DLD1 (cell line): ENCODE data around the gene SH3RF2.
"Not testable (repeated sequence)": the region's sequence is repeated elsewhere in the genome, so short reads cannot be mapped to it uniquely, and the experiment has no call there.

Experiments
- in situ Hi-C: cut with HindIII; loops from 2 replicates; pipeline ENCODE4 v1.10.0; 2017; ENCODE audit warnings: low sequenced_read_pairs

Gene SH3RF2

DNA sequence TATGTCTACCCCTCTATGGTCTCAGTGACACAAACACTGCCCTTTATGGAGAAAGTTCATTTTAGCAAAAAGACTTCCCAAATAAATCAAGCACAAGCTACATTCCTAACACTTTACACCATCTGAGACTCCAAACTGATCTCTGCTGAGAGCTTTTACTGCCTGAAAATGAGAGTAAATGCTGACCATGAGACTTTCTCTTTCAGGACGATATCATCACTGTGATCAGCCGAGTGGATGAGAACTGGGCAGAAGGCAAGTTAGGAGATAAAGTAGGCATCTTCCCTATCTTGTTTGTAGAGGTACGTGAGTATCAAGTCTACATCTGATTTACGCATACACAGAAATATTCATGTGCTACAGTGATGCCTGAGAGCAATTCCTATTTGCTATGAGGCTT lies 67.5 kb downstream of the SH3RF2 start:
- in situ Hi-C loops = no loop called here

DNA sequence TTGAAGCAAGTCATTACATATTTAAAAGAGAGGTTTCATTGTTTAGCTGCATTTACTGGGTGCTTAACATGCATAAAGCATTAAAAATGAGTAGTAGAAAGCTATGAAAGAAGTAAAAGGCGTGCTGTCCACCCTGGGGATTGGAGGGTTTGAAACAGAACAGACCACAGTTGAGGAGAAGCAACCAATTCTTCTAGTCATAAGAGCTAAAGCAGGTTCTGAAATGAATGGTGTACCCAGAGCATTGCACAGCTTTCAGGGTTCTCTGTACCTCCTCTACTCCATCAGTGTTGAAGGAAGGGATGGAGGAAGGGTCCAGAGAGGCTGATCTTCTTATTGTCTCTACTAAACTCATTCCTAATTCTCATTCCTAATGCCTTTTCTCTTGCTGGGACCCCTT lies 68.9 kb downstream of the SH3RF2 start:
- in situ Hi-C loops = no loop called here

DNA sequence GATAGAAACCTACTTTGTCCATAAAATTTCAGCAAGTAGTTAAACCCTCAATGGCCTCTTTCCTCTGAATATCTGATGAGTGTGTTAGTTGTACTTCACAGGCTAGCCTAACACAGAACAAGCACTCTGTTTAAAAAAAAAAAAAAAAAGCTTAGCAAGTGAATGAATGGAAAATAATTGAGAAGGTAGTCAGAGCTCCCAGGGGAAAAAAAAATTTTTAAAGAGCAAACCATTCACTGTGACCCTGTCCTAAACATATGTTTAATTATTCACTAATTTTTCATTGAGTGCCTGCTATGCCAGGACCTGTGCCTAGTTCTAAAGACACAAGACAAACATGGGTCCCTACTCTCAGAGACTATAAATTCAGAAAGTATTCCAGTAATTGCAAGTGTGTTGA lies 69.3 kb downstream of the SH3RF2 start:
- in situ Hi-C loops = no loop called here

DNA sequence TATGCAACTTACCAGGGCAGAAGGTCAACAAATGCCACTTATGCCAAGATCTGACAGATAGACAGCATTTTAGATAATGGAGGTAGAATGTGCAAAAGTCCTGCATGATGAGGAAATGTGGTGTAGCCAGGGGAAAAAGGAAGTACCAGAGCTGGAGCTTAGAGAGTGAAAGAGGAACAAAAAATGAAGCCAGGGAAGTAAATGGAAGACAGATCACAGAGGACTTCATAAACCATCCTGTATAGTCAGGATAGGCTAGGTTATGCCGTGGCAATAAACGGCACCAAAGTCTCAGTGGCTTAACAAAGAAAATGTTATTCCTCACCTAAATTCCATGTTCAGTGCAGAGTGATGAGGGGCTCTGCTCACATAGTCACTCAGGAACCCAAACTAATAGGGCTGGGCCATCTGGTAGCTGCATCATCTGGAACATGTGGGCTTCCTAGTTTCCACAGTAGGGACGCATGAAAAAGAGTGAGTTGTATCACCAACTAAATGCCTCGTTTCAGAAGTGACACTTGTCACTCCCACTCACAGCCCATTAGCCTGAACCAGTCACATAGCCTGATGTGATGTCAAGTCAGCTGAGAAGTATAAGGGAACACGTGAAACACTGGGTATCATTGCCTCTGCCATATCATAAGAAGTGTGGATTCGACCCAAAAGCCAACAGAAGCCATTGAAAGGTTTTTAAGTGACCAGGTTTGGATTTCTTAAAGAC lies 70.3 kb downstream of the SH3RF2 start:
- in situ Hi-C loops = no loop called here

GRCh38 chr5:146007270-146007669 lies 70.9 kb downstream of the SH3RF2 start:
- in situ Hi-C loops = no loop called here

- in situ Hi-C loops = no loop called here
Observed at GRCh38 chr5:146007989-146008388, 71.6 kb downstream of the SH3RF2 start.

DNA sequence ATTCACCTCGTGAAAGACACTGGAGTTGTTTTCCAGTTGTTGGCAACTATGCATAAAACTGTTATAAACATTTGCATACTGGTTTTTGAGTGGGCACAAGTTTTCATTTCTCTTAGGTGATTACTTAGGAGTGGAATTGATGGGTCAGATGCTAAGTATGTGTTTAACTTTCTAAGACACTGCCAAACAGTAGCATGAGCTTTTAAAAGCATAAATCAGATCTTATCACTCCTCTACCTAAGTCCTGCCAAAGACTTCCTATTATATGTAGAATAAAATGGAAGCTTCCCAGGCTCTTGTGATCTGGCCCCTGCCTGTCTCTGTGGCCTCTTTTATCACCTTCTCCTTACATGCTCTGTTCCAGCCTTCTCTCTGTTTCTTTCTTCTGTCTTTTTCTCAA lies 72.6 kb downstream of the SH3RF2 start:
- in situ Hi-C loops = no loop called here

DNA sequence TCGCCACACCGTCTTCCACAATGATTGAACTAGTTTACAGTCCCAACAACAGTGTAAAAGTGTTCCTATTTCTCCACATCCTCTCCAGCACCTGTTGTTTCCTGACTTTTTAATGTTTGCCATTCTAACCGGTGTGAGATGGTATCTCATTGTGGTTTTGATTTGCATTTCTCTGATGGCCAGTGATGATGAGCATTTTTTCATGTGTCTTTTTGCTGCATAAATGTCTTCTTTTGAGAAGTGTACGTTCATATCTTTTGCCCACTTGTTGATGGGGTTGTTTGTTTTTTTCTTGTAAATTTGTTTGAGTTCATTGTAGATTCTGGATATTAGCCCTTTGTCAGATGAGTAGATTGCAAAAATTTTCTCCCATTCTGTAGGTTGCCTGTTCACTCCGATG lies 74.1 kb downstream of the SH3RF2 start:
- in situ Hi-C loops = not testable (repeated sequence)

DNA sequence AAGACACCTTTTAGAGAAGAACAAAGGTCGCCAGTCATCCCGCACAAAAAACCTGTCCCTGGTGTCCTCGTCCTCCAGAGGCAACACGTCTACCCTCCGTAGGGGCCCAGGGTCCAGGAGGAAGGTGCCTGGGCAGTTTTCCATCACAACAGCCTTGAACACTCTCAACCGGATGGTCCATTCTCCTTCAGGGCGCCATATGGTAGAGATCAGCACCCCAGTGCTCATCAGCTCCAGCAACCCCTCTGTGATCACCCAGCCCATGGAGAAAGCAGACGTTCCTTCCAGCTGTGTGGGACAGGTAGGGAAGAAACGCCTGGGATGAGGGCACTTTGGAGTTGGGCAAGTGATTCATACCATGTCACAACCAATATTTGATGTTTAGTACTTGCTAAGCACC lies 77.4 kb downstream of the SH3RF2 start:
- in situ Hi-C loops = no loop called here

DNA sequence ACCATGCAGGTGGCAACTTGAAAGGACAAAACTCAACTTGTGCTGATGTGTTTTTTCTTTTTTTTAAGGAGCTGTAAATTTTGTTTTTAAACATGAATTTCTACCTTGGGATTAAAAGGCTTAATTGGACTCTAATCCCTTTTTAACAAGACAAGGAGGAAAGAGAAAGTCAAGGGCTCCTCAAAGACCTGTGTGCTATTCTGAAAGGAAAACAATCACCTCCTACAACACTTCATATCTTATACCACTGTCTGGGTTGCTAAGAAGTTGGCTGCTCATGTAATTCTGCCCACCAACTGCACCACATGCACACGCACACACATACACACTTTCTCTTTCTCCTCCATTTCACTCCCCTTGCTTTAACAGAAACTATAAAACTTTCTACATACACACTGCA lies 78.6 kb downstream of the SH3RF2 start:
- in situ Hi-C loops = no loop called here

DNA sequence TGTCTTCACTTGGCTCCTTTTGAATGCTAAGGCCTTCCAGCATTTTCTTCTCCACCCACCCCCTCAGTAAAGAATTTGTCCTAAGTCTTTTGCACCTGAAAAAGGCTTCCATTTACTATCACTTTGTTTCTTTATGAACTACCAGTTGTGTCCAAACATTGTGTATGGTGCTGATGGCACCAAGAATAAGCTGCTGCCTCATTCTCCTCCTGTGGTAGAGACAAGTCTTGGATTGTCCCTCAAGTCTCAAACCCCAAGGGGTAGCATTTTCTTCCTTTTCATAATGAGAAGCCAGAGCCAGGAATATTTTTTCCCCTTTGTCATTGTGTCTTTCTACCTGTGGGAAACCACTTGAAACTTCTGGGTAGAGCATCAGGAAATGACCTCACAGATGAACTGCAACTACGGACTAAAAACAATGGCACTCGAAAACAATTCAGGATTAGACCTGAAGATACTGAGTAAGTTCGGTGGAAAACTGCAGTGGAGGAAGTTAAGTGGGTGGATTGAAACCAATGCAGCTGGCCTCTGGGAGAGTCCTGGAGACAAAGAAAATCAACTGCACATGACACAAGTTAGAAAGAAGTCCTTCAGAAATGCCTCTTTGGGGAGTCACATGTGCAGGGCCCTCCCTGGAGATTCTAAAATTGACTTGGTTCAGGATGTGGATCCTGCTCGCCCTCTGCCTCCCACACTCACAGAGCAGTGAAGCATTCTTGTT lies 80.5 kb downstream of the SH3RF2 start:
- in situ Hi-C loops = no loop called here

- in situ Hi-C loops = no loop called here
Observed at GRCh38 chr5:146018514-146019375, 82.4 kb downstream of the SH3RF2 start.

DNA sequence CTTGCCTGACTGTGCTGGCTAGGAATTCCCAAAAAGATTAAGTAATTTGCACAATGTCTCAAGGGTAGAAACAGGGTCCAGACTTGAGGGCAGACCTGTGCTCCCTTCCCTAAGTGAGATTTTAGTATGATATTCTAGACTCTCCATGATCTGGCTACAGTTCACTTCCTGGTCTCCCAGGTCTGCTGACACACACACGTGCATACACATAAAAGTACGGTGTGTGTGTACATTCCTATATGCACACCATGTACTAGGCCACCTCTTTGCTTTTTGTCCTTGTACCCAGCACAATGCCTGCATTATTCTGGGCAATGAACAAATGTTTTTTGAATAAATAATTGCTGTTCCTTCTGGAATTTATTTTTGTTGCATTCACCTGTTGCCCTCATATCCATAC lies 83.7 kb downstream of the SH3RF2 start:
- in situ Hi-C loops = no loop called here

- in situ Hi-C loops = no loop called here
Observed at GRCh38 chr5:146024034-146024433, 87.7 kb downstream of the SH3RF2 start.

- in situ Hi-C loops = no loop called here
Observed at GRCh38 chr5:146025114-146025680, 88.8 kb downstream of the SH3RF2 start.

DNA sequence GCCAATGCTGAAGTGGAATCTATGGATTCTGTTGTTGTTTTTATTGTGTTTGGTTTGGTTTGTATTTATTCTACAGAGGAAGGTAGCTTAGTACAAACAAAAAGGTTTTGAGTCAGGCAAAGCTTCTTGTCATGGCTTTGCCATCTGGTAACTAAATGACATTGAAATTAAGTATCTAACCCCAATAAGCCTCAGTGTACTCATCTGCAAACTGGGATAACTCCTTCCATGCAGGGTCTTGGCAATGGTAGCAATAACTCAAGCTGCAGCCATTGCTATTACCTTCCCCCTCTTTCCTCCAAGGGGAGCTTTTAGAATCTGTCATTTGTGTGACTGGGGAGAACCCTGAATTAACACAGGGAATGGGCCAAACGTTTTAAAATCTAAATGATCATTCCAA lies 89.3 kb downstream of the SH3RF2 start:
- in situ Hi-C loops = no loop called here

GRCh38 chr5:146026307-146027010 lies 90.1 kb downstream of the SH3RF2 start:
- in situ Hi-C loops = no loop called here

- in situ Hi-C loops = no loop called here
Observed at GRCh38 chr5:146027751-146028150, 91.4 kb downstream of the SH3RF2 start.

DNA sequence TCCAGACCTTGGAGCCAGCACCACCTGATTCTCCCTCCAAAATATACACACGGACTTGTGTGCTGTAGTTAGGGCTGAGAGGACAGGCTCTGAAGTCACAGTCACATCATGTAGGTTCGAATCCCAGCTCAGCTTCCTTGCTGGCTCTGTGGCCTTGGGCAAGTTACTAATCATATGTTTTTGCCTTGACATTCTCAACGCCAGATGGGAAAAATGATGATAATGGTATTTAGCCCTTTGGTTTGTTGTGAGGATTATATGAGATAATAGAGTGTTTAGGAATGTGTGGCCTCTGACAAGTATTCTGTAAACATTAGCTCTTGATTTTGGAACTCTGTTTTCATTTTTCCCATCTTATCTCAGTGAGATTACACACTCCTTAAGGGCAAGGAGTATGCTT lies 96.5 kb downstream of the SH3RF2 start:
- in situ Hi-C loops = no loop called here

- in situ Hi-C loops = no loop called here
Observed at GRCh38 chr5:146034127-146034526, 97.7 kb downstream of the SH3RF2 start.

DNA sequence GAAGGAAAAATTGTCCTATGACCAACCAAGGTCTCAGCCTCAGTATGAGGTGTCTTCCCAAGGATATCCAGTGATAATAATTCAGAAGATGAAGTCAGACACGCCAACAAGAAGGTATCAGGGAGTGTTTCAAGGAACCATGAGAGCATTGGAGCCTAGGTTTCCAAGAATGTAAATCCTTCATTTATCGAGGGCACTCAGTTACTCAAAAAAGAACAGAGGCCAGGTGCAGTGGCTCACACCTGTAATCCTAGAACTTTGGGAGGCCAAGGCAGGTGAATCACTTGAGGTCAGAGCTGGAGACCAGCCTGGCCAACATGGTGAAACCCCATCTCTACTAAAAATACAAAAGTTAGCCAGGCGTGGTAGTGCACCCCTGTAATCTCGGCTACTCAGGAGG lies 98.2 kb downstream of the SH3RF2 start:
- in situ Hi-C loops = no loop called here
